Measurements from ENCODE around the gene RAD54L.

RAD54L gene

DNA sequence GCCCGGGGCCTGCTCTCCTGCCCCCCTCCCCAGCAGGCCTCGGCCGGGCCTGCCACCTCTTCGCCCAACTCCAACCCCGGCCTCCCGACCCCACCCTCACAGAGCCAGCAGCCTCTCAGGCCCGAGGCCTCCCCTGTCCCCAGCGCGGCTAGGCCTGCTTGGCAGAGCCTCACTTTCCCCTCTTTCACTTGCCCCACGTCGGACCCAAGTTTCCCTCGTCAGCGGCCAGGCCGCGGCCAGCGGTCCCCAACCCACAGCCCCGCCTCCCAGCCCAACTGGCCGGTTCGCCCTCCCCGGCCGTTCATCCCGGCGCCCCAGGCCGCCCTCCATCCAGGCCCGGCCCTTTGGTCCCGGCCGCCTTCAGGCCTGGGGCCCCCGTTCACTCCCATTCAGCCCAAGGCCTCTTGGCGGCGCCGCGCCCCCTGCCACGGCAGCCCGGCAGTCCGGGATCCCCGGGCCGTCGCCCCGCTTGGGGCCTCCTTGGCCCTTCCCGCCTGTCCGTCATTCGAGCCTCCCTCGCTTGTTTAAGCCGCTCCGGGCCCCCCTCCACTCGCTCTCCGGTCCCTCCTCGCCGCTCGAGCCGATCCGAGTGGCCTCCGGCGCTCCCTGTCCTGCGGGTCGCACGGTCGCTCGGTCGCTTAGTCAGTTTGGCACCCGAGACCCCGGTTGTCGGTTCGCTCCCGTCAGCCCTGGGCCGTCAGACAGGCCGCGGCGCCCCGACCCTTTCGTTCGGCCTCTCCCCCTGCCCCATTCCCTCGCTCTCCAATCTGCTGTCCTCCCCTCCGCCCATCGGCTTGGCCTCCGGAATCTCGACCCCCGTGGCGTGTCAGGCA, 54.5 kb downstream of the RAD54L start:
- TF ChIP-seq FOXP2 (optimal IDR thresholded peaks at IDR 0.05; ENCODE audit: control extremely low read depth, extremely low read length, insufficient read depth) (no peak), POLR2AphosphoS5 (IDR thresholded peaks at IDR 0.05; ENCODE audit: borderline replicate concordance, low read depth, low read length) (no peak), EZH2 (IDR thresholded peaks at IDR 0.05) (no peak)
- Histone ChIP-seq H3K9me3 (ENCODE audit: low read depth, low read length) (no peaks in the 10 kb centered on the region), H3K36me3 (ENCODE audit: insufficient read depth, low read length) (peaks cover 29% of the 10 kb centered on the region), H3K9ac (ENCODE audit: insufficient read length) (peak overlapping the region; percentile 100), H3K4me3 (peak overlapping the region; percentile 99), H3K27ac (peak overlapping the region; percentile 88)
- no peak for DNase-seq (ENCODE audit: low read depth, low spot score)

DNA sequence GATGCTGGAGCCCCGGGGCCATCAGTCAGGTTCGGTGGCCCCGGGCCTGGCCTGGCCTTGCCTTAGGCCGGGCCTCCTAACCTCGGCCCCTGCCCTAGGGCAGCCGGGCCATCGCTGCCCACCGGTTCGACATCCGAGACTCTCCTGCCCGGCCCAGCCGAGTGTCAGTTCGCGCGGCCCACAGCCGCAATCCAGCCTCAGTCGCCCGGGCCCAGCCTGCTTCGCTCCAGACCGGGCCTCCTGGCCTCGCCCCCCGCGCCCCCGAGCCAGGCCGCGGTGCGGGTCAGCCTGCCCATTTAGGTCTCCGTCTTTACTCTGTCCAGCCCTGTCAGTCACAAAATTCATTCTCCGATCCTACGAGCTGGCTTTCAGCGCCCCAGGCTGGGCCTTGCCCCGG, 55.1 kb downstream of the RAD54L start:
- DNase-seq (ENCODE audit: low read depth, low spot score) = no peak
- Histone ChIP-seq H3K27ac (peak overlapping the region; percentile 88), H3K36me3 (ENCODE audit: insufficient read depth, low read length) (peaks cover 29% of the 10 kb centered on the region), H3K9ac (ENCODE audit: insufficient read length) (peak overlapping the region; percentile 100), H3K4me3 (peak overlapping the region; percentile 99), H3K9me3 (ENCODE audit: low read depth, low read length) (no peaks in the 10 kb centered on the region)
- no peak for TF ChIP-seq POLR2AphosphoS5 (IDR thresholded peaks at IDR 0.05; ENCODE audit: borderline replicate concordance, low read depth, low read length)
- no peak for TF ChIP-seq EZH2 (IDR thresholded peaks at IDR 0.05)
- no peak for TF ChIP-seq FOXP2 (optimal IDR thresholded peaks at IDR 0.05; ENCODE audit: control extremely low read depth, extremely low read length, insufficient read depth)

DNA sequence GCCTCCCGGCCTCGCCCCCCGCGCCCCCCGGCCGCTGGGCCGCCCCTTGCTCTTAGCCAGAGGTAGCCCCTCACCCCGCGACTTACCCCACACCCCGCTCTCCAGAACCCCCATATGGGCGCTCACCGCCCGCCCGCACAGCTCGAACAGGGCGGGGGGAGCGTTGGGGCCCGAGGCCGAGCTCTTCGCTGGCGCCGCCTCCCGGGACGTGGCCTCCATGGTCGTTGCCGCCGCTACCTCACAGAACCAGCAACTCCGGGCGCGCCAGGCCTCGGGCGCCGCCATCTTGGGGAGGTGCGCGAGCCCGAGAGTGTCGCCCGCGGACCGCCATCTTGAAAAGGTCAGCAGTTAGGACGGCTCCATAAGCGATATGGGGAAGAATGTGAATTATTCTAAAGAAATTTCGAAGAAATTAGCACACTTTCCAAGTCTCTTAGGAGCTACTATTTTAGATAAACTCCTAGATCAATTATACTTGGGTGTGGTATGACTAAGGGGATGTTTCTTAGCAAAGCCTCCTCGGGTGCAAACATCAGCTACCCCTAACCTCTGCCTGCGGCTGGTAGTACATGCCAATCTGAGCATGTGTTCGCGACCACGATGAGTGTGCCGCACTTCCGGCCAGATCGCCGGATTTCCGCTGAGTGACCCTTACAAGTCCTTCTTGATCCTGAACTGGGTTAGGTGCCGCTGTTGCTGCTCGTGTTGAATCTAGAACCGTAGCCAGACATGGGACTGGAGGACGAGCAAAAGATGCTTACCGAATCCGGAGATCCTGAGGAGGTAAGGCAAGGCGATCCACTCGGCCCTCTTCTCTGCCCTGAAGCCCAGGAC, 55.7 kb downstream of the RAD54L start, which contains the start of the genes LRRC41 and UQCRH:
Gene LRRC41, minus strand, starts transcription at position 579 of the 834 bp plus-strand sequence. Its CDS starts 294 bp downstream, at position 285.
Gene UQCRH, plus strand, starts transcription at position 661 of the 834 bp plus-strand sequence. Its CDS starts 69 bp downstream, at position 730.
- peak within 1 kb of the TSS; percentile 99 for H3K4me3 ChIP-seq
- peak within 1 kb of the TSS; percentile 88 for H3K27ac ChIP-seq
- DNase-seq (ENCODE audit: low read depth, low spot score) = peak; percentile 91
- TF ChIP-seq FOXP2 (optimal IDR thresholded peaks at IDR 0.05; ENCODE audit: control extremely low read depth, extremely low read length, insufficient read depth) (no peak), EZH2 (IDR thresholded peaks at IDR 0.05) (no peak), POLR2AphosphoS5 (IDR thresholded peaks at IDR 0.05; ENCODE audit: borderline replicate concordance, low read depth, low read length) (peak; percentile 79)
- no peaks in the 10 kb centered on the region for H3K9me3 ChIP-seq (ENCODE audit: low read depth, low read length)
- peaks cover 29% of the 10 kb centered on the region for H3K36me3 ChIP-seq (ENCODE audit: insufficient read depth, low read length)
- peak within 1 kb of the TSS; percentile 100 for H3K9ac ChIP-seq (ENCODE audit: insufficient read length)

DNA sequence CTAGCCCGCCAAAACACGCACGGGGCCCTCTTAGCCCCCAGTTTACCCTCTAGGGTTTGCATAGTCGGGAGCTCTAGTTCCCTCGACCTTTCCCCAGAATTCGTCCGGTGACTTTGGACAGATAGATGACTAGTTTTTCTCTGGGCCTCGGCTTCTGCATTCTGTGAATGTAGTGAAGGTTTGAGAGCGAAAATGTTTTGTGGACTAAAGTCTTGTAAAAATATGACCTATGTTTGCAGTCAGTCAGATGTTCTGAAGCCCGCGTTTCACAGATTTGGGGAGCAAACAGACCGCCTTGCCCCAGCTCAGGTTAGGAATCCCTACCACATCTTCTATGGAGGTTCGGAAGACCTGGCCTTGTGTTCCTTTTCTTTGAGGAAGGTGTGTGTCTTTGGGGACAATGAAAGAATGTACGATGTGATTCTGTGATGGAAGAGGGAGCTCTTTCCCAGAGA, 56.3 kb downstream of the RAD54L start:
- peak overlapping the region; percentile 100 for H3K9ac ChIP-seq (ENCODE audit: insufficient read length)
- H3K9me3 ChIP-seq (ENCODE audit: low read depth, low read length) = no peaks in the 10 kb centered on the region
- H3K27ac ChIP-seq = peak overlapping the region; percentile 88
- DNase-seq (ENCODE audit: low read depth, low spot score) = no peak
- peak overlapping the region; percentile 99 for H3K4me3 ChIP-seq
- H3K36me3 ChIP-seq (ENCODE audit: insufficient read depth, low read length) = peaks cover 32% of the 10 kb centered on the region
- no peak for TF ChIP-seq FOXP2 (optimal IDR thresholded peaks at IDR 0.05; ENCODE audit: control extremely low read depth, extremely low read length, insufficient read depth)
- no peak for TF ChIP-seq EZH2 (IDR thresholded peaks at IDR 0.05)
- TF ChIP-seq POLR2AphosphoS5 (IDR thresholded peaks at IDR 0.05; ENCODE audit: borderline replicate concordance, low read depth, low read length) = no peak

DNA sequence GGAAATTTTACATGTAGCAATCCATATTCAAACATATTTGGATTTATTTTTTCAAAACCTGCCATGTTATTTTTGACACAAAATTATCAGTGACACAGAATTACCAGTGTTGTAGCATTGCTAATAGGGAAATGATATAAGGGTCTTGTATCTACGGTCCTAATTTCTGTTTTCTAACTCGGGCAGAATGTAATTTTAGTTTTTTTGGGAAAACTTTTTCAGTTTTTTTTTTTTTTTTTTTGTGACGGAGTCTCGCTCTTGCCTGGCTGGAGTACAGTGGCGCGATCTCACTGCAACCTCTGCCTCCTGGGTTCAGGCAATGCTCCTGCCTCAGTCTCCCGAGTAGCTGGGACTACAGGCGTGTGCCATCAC, 58.6 kb downstream of the RAD54L start:
- no peak overlapping the region for H3K27ac ChIP-seq
- no peak for DNase-seq (ENCODE audit: low read depth, low spot score)
- TF ChIP-seq EZH2 (IDR thresholded peaks at IDR 0.05) (no peak), POLR2AphosphoS5 (IDR thresholded peaks at IDR 0.05; ENCODE audit: borderline replicate concordance, low read depth, low read length) (no peak), FOXP2 (optimal IDR thresholded peaks at IDR 0.05; ENCODE audit: control extremely low read depth, extremely low read length, insufficient read depth) (no peak)
- no peaks in the 10 kb centered on the region for H3K9me3 ChIP-seq (ENCODE audit: low read depth, low read length)
- peak overlapping the region; percentile 31 for H3K9ac ChIP-seq (ENCODE audit: insufficient read length)
- H3K4me3 ChIP-seq = peak overlapping the region; percentile 52
- peaks cover 52% of the 10 kb centered on the region for H3K36me3 ChIP-seq (ENCODE audit: insufficient read depth, low read length)

DNA sequence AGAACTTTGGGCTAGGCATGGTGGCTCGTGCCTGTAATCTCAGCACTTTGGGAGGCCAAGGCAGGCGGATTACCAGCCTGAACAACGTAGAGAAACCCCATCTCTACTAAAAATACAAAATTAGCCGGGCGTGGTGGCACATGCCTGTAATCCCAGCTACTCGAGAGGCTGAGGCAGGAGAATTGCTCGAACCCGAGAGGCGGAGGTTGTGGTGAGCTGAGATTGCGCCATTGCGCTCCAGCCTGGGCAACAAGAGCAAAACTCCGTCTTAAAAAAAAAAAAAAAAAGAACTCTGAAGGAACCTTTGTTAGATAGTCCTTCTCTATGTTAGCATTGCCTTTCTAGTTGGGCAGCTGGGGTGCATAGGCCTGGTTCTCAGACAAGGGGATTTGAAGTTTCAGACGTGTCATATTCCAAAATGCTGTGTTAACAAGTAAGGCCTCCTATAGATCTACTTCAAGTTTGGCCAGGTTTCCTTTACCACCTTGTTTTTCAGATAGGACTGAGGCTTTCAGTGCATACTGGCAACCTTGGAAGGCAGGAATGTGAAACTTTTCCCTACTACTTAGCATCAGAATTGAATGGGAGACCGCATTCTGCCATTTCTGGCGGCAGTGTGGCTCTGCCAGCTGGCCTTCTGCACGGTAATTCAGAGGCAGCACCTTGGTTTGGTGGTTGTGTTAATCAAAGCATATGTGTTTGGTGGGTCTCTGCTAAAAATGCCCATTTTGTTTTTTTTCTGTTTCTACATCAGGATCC, 62.0 kb downstream of the RAD54L start:
- Histone ChIP-seq H3K27ac (no peak overlapping the region), H3K9ac (ENCODE audit: insufficient read length) (no peak overlapping the region), H3K9me3 (ENCODE audit: low read depth, low read length) (no peaks in the 10 kb centered on the region), H3K4me3 (no peak overlapping the region), H3K36me3 (ENCODE audit: insufficient read depth, low read length) (peaks cover 84% of the 10 kb centered on the region)
- DNase-seq (ENCODE audit: low read depth, low spot score) = no peak
- TF ChIP-seq EZH2 (IDR thresholded peaks at IDR 0.05) (no peak), POLR2AphosphoS5 (IDR thresholded peaks at IDR 0.05; ENCODE audit: borderline replicate concordance, low read depth, low read length) (no peak), FOXP2 (optimal IDR thresholded peaks at IDR 0.05; ENCODE audit: control extremely low read depth, extremely low read length, insufficient read depth) (no peak)

DNA sequence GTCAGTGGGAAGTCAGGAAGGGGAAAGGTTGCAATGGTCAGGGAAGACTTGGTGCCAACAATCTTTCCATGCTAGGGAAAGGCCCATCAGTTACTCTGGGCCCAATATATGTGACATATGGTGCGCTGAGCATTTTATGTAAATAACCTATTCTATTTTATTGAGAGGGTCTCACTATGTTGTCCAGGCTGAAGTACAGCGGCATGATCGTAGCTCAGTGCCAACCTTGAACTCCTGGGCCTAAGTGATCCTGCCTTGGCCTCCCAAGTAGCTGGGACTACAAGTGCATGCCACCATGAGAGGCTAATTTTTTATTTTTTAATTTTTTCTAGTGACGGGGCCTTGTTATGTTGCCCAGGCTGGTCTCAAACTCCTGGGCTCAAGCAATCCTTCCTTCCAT, 62.8 kb downstream of the RAD54L start:
- peaks cover 86% of the 10 kb centered on the region for H3K36me3 ChIP-seq (ENCODE audit: insufficient read depth, low read length)
- TF ChIP-seq FOXP2 (optimal IDR thresholded peaks at IDR 0.05; ENCODE audit: control extremely low read depth, extremely low read length, insufficient read depth) (no peak), POLR2AphosphoS5 (IDR thresholded peaks at IDR 0.05; ENCODE audit: borderline replicate concordance, low read depth, low read length) (no peak), EZH2 (IDR thresholded peaks at IDR 0.05) (no peak)
- no peak for DNase-seq (ENCODE audit: low read depth, low spot score)
- H3K27ac ChIP-seq = no peak overlapping the region
- H3K9ac ChIP-seq (ENCODE audit: insufficient read length) = no peak overlapping the region
- H3K9me3 ChIP-seq (ENCODE audit: low read depth, low read length) = no peaks in the 10 kb centered on the region
- H3K4me3 ChIP-seq = no peak overlapping the region
